Measurements from ENCODE around the gene FGF22.

DNA sequence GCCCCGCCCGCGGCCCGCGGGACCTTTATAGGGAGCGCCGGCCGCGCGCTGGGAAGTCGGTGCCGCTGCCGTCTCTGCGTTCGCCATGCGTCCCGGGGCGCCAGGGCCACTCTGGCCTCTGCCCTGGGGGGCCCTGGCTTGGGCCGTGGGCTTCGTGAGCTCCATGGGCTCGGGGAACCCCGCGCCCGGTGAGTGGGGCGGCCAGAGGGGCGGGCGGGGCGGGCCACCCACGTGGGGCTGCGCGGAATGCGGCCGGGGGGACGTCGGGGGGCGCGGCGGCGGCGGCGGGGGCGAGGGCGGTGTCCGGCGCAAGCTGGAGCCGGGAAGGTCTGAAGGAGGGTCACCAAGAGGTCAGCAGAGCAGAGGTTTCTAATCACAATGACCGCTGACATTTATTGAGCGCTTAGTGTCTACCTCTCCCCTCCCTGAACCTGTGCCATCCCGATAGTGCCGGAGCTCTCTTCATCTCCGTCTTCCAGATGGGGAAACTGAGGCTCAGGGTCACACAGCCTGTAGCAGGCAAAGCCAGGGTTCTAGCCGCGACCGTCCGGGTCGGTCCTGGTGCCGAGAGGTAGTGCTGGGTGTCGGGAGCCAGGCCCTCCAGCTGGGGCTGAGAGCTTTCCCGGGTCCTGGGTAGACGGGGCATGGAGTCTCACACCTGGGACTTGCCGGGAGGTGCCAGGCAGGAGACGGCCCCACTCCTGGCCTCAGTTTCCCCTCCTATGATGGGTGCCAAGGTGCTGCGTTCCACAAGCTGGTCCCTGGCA lies 36.8 kb downstream of the FGF22 start, which contains the start of gene FSTL3:
- TF ChIP-seq, protein P1, sequence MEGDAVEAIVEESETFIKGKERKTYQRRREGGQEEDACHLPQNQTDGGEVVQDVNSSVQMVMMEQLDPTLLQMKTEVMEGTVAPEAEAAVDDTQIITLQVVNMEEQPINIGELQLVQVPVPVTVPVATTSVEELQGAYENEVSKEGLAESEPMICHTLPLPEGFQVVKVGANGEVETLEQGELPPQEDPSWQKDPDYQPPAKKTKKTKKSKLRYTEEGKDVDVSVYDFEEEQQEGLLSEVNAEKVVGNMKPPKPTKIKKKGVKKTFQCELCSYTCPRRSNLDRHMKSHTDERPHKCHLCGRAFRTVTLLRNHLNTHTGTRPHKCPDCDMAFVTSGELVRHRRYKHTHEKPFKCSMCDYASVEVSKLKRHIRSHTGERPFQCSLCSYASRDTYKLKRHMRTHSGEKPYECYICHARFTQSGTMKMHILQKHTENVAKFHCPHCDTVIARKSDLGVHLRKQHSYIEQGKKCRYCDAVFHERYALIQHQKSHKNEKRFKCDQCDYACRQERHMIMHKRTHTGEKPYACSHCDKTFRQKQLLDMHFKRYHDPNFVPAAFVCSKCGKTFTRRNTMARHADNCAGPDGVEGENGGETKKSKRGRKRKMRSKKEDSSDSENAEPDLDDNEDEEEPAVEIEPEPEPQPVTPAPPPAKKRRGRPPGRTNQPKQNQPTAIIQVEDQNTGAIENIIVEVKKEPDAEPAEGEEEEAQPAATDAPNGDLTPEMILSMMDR (IDR thresholded peaks at IDR 0.05) = no peak
- no peak for TF ChIP-seq EZH2 (IDR thresholded peaks at IDR 0.05; ENCODE audit: borderline replicate concordance, insufficient read depth, low read depth, low read length, poor library complexity, severe bottlenecking)

Data from B cell (primary cell).